Omental fat pad (tissue), 4 donors: ENCODE measurements around the gene UBE3B. TPM values are rescaled to one million over a fixed set of nuclear protein-coding genes. Genes with fewer than 3 reads are reported as not detected.

ENCODE experiments used
- ATAC-seq: fragments of 150-250 bp; one replicate; pipeline ENCODE4 v1.9.1; 2016; ENCODE audit warnings: mild to moderate bottlenecking, moderate library complexity; ENCODE audit not compliant: low FRiP score
- DNase-seq: peaks from one replicate; pipeline ENCODE4 v3.0.0-alpha.2; 2019; ENCODE audit warnings: low spot score
- total RNA-seq, 4 donors: library from RNA; depleted of rRNA; stranded (reverse); fragments of >200 nt; gene quantifications; one replicate each; pipeline ENCODE4 v1.1.0, GENCODE V29; 2016
- TF ChIP-seq, protein P1 (sequence below), 3 donors: fragments of 450-650 bp; IDR thresholded peaks; one replicate each; pipeline ENCODE4 v1.5.1; 2016 to 2017; ENCODE audit warnings: antibody characterized with exemption in 3 of 3, mild to moderate bottlenecking in 3 of 3, moderate library complexity in 2 of 3

UBE3B gene
- total RNA-seq, 4 donors from 2014 or later: 36.6 to 82.4 (median 40.1) TPM

DNA sequence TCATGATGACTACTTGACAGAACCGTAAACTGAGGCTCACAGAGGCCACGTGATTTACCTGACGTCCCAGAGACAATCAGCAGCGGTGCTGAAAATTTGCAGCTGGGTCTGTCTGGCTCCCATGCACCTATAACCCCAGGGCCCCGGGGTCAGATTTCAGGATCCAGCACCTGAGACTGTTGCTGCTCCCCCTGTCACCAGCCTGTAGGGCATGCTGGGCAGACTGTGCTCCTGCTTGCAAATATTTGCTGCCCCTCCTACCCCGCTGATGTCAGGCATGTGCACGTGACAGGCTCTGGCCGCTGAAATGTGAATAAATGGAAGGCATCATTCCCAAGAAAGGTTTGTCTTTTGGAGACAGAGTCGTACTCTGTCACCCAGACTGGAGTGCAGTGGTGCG lies 89.9 kb downstream of the UBE3B start:
- DNase-seq: no peak
- no peak for ATAC-seq
- TF ChIP-seq, protein P1, sequence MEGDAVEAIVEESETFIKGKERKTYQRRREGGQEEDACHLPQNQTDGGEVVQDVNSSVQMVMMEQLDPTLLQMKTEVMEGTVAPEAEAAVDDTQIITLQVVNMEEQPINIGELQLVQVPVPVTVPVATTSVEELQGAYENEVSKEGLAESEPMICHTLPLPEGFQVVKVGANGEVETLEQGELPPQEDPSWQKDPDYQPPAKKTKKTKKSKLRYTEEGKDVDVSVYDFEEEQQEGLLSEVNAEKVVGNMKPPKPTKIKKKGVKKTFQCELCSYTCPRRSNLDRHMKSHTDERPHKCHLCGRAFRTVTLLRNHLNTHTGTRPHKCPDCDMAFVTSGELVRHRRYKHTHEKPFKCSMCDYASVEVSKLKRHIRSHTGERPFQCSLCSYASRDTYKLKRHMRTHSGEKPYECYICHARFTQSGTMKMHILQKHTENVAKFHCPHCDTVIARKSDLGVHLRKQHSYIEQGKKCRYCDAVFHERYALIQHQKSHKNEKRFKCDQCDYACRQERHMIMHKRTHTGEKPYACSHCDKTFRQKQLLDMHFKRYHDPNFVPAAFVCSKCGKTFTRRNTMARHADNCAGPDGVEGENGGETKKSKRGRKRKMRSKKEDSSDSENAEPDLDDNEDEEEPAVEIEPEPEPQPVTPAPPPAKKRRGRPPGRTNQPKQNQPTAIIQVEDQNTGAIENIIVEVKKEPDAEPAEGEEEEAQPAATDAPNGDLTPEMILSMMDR (IDR thresholded peaks at IDR 0.05): no peak

- ATAC-seq (no peak), DNase-seq (no peak)
- TF ChIP-seq, protein P1 (IDR thresholded peaks at IDR 0.05): no peak
Measured at GRCh38 chr12:109567967-109568366, 90.5 kb downstream of the UBE3B start.

DNA sequence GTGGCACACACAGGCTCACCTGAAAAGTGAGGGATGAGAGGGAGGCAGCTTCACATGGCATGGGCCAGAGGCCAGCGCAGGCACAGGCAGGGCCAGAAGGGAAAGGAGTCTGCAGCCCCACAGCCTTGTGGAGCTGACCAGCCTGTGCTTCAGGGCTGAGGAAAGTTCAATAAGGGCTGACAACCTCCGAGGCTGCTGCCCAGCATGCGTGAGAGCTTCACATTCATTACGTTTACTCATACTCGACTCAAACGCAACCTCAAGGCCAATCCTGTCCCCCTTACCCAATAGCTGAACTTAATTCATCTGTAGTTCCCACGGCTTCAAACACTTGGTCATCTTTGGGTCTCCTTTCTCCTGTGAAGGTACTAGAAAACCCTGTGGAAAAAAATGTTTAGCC lies 91.1 kb downstream of the UBE3B start:
- TF ChIP-seq, protein P1 (IDR thresholded peaks at IDR 0.05): no peak
- DNase-seq: no peak
- no peak for ATAC-seq

DNA sequence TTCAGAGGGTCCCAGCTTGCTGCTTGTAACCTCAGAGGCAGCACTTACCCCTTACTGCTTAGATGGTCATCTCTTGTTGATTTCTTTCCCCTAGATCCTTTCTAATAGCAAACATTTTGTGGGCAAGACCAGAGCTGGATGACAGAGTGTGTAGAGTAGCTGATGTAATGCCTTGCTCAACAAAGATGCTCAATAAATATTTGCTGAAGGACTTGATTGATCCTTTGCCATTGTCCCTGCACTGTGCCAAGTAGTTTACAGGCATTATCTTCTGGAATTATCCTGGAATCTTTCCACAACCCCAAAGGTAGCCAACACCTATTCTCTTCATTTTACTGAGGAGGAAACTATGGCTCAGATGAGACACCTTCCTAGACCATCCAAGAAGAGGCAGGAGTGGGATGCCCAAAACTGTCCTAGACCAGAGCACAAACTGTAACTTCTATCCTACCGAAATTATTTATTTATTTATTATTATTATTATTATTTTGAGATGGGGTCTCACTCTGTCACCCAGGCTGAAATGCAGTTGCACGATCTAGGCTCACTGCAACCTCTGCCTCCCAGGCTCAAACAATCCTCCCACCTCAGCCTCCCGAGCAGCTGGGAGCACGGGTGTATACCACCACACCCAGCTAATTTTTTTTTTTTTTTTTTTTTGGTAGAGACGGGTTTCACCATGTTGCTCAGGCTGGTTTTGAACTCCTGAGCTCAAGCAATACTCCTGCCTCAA lies 94.5 kb downstream of the UBE3B start:
- ATAC-seq: no peak
- DNase-seq: no peak
- TF ChIP-seq, protein P1 (IDR thresholded peaks at IDR 0.05): no peak

DNA sequence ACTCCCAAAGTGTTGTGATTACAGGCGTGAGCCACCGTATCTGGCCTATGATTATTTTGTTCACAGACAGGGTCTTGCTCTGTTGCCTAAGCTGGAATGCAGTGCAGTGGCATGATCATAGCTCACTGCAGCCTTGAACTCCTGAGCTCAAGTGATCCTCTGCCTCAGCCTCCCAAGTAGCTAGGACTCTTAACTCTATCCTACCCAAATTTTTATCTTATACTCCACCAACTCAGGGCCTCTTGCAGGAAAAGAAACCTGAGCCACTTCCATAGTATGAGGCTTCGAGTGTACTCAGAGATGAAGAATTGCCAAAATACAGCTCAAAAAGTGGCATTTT lies 95.0 kb downstream of the UBE3B start:
- DNase-seq (no peak), ATAC-seq (no peak)
- TF ChIP-seq, protein P1 (IDR thresholded peaks at IDR 0.05): no peak

GRCh38 chr12:109573029-109573913 lies 95.8 kb downstream of the UBE3B start, which contains the start of the genes MMAB and MVK:
Gene MMAB, minus strand, starts transcription at chr12:109573504. Its CDS starts 24 bp downstream, at chr12:109573480.
Gene MVK, plus strand, starts transcription at chr12:109573794. Its CDS starts 1,029 bp downstream, at chr12:109574823.
- ATAC-seq (peak; percentile 99), DNase-seq (peak; percentile 97)
- TF ChIP-seq, protein P1 (IDR thresholded peaks at IDR 0.05): no peak
